DMS 273 (cell line): ENCODE measurements around the gene BPHL.
"Not testable (repeated sequence)": the region's sequence is repeated elsewhere in the genome, so short reads cannot be mapped to it uniquely, and the experiment has no call there.

ENCODE experiments used
- DNase-seq: peaks from one replicate; lab custom pipeline; 2025; ENCODE audit not compliant: unreplicated experiment; lab: John Stamatoyannopoulos, UW

The BPHL gene

GRCh38 chr6:3118353-3119039 is at the start of gene BPHL:
BPHL (plus strand) TSS chr6:3118711; CDS start chr6:3118741, 30 bp downstream.
- DNase-seq: peak; percentile 97

- no peak for DNase-seq
These were observed 46.9 kb upstream of the BPHL start for GRCh38 chr6:3071568-3071967.

GRCh38 chr6:3072798-3073197 is 45.7 kb upstream of the BPHL start:
- DNase-seq: no peak

- DNase-seq: no peak
These were observed 45.1 kb upstream of the BPHL start for GRCh38 chr6:3073382-3073781.

- no peak for DNase-seq
These were observed 42.8 kb upstream of the BPHL start for GRCh38 chr6:3075772-3076113.

GRCh38 chr6:3076320-3076719 is 42.2 kb upstream of the BPHL start:
- DNase-seq: no peak

GRCh38 chr6:3077430-3077829 is 41.1 kb upstream of the BPHL start:
- DNase-seq: no peak

GRCh38 chr6:3078952-3079351 is 39.6 kb upstream of the BPHL start:
- DNase-seq: not testable (repeated sequence)

GRCh38 chr6:3079682-3080081 is 38.8 kb upstream of the BPHL start:
- no peak for DNase-seq

GRCh38 chr6:3081960-3082359 is 36.6 kb upstream of the BPHL start:
- DNase-seq: no peak

- no peak for DNase-seq
These were observed 33.4 kb upstream of the BPHL start for GRCh38 chr6:3085074-3085473.

GRCh38 chr6:3086282-3086946 is 32.1 kb upstream of the BPHL start:
- no peak for DNase-seq

- peak; percentile 28 for DNase-seq
These were observed 30.1 kb upstream of the BPHL start for GRCh38 chr6:3088446-3088845.

GRCh38 chr6:3088968-3089367 is 29.5 kb upstream of the BPHL start:
- no peak for DNase-seq

- DNase-seq: peak; percentile 96
These were observed 28.5 kb upstream of the BPHL start for GRCh38 chr6:3090013-3090412.

- DNase-seq: no peak
These were observed 23.7 kb upstream of the BPHL start for GRCh38 chr6:3094815-3095214.

- no peak for DNase-seq
These were observed 15.6 kb upstream of the BPHL start for GRCh38 chr6:3102875-3103274.

- DNase-seq: no peak
These were observed 9.6 kb upstream of the BPHL start for GRCh38 chr6:3108746-3109414.

GRCh38 chr6:3109761-3110160 is 8.8 kb upstream of the BPHL start:
- no peak for DNase-seq

- DNase-seq: no peak
These were observed 4.1 kb upstream of the BPHL start for GRCh38 chr6:3114377-3114776.

- DNase-seq: no peak
These were observed 579 bp upstream of the BPHL start for GRCh38 chr6:3117912-3118352.

- peak; percentile 38 for DNase-seq
These were observed 671 bp downstream of the BPHL start for GRCh38 chr6:3119040-3119723.
